Measurements from ENCODE around the gene PTCH1.

DNA sequence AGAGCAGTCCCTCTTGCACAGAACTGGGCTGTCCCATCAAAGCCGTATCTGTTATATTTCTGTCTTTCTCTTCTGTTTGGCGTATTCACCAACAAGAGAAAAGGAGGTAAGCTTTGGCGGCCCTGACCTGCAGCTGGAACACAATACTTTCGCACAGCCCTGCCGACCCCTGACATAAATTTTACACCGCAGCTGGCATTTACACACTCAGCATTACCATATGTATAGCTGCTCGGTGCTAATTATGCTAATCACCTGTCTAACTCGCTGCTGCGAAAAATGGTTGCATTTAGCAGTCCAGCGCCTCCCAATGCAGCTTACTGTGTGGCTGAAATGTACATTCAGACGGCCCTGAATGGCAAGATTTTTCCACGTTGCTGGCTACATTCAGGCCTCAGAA, 20.8 kb downstream of the PTCH1 start:
- TF ChIP-seq, protein P1, sequence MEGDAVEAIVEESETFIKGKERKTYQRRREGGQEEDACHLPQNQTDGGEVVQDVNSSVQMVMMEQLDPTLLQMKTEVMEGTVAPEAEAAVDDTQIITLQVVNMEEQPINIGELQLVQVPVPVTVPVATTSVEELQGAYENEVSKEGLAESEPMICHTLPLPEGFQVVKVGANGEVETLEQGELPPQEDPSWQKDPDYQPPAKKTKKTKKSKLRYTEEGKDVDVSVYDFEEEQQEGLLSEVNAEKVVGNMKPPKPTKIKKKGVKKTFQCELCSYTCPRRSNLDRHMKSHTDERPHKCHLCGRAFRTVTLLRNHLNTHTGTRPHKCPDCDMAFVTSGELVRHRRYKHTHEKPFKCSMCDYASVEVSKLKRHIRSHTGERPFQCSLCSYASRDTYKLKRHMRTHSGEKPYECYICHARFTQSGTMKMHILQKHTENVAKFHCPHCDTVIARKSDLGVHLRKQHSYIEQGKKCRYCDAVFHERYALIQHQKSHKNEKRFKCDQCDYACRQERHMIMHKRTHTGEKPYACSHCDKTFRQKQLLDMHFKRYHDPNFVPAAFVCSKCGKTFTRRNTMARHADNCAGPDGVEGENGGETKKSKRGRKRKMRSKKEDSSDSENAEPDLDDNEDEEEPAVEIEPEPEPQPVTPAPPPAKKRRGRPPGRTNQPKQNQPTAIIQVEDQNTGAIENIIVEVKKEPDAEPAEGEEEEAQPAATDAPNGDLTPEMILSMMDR (IDR thresholded peaks at IDR 0.05; ENCODE audit: low read length): no peak
- TF ChIP-seq EZH2phosphoT487 (IDR thresholded peaks at IDR 0.05; ENCODE audit: low read length): no peak
